GM12872 (cell line): ENCODE measurements around the gene AKAP9.

ENCODE experiments used
- CTCF ChIP-seq: IDR thresholded peaks from 3 replicates; pipeline ENCODE4 v1.5.1; 2011; ENCODE audit warnings: low read depth, mild to moderate bottlenecking, low read length, moderate library complexity; ENCODE audit not compliant: insufficient read depth

The AKAP9 gene

GRCh38 chr7:92002720-92003119, 62.1 kb downstream of the AKAP9 start:
- no peak for TF ChIP-seq CTCF

- no peak for TF ChIP-seq CTCF
Measured at GRCh38 chr7:92006046-92006445, 65.4 kb downstream of the AKAP9 start.

- TF ChIP-seq CTCF = no peak
Measured at GRCh38 chr7:92010215-92010614, 69.6 kb downstream of the AKAP9 start.

- TF ChIP-seq CTCF = no peak
Measured at GRCh38 chr7:92013611-92014010, 72.9 kb downstream of the AKAP9 start.

- TF ChIP-seq CTCF = no peak
Measured at GRCh38 chr7:92020636-92021035, 80.0 kb downstream of the AKAP9 start.

GRCh38 chr7:92025260-92025659, 84.6 kb downstream of the AKAP9 start:
- TF ChIP-seq CTCF = no peak

GRCh38 chr7:92028226-92028625, 87.6 kb downstream of the AKAP9 start:
- no peak for TF ChIP-seq CTCF

- TF ChIP-seq CTCF = no peak
Measured at GRCh38 chr7:92028686-92029085, 88.0 kb downstream of the AKAP9 start.
